RPMI7951 (cell line): ENCODE measurements around the gene RNPEPL1. TPM values are rescaled to one million over a fixed set of nuclear protein-coding genes. Genes with fewer than 3 reads are reported as not detected.
"Not testable (repeated sequence)": the region's sequence is repeated elsewhere in the genome, so short reads cannot be mapped to it uniquely, and the experiment has no call there.

ENCODE experiments used
- DNase-seq: peaks from one replicate; pipeline ENCODE4 v3.0.0-alpha.2; 2012; ENCODE audit warnings: low read depth
- total RNA-seq: library from RNA; depleted of rRNA; stranded (reverse); fragments of >200 nt; shearing (Covaris generic); gene quantifications from 2 replicates; pipeline ENCODE4 v1.2.3, GENCODE V29; 2014

The RNPEPL1 gene
- total RNA-seq, 1 experiment from 2014 or later, result 15.4 TPM

DNA sequence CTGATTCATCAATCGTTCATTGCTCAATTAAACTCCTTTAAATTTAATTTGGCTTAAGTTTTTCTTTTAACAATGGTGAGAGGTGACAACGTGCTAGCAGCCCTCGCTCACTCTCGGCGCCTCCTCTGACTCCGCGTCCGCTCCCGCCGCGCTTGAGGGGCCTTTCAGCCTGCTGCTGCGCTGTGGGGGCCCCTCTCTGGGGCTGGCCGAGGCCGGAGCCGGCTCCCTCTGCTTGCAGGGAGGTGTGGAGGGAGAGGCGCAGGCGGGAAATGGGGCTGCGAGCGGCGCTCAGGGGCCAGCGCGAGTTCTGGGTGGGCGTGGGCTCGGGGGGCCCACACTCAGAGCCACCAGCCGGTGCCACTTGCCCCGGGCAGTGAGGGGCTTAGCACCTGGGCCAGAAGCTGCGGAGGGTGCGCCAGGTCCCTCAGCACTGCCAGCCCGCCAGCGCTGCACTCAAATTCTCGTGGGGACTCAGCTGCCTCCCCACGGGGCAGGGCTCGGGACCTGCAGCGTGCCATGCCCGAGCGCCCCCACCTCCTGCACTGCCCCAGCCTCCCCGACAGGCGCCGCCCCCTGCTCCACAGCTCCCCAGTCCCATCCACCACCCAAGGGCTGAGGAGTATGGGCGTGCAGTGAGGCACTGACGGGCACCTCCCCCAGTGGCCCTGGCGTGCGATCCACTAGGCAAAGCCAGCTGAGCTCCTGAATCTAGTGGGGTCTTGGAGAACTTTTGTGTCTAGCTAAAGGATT lies 30.1 kb upstream of the RNPEPL1 start:
- no peak for DNase-seq

DNA sequence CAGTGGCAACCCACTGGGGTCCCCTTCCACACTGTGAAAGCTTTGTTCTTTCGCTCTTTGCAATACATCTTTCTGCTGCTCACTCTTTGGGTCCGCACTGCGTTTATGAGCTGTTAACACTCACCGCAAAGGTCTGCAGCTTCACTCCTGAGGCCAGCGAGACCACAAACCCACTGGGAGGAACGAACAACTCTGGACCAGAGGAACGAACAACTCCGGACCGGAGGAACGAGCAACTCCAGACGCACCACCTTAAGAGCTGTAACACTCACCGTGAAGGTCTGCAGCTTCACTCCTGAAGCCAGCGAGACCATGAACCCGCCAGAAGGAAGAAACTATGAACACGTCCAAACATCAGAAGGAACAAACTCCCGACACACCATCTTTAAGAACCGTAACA lies 29.2 kb upstream of the RNPEPL1 start:
- DNase-seq, result not testable (repeated sequence)

DNA sequence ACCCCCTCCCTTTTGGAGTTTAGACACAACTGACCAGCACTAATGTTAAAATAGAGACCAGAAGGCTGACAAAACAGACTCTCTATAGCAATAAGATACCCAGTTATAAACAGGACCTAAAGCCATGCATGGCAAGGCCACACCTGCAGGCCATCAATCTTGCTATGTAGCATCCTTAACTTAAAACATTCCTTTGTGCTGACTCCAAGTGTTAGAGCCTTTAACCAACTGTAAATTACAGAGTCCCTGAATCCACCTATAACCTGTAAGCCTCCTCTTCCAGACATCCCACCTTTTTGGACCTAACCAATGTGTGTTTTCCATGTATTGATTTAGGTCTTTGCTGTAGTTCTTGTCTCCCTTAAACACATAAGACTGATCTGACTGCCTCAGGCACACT lies 28.4 kb upstream of the RNPEPL1 start:
- no peak for DNase-seq

DNA sequence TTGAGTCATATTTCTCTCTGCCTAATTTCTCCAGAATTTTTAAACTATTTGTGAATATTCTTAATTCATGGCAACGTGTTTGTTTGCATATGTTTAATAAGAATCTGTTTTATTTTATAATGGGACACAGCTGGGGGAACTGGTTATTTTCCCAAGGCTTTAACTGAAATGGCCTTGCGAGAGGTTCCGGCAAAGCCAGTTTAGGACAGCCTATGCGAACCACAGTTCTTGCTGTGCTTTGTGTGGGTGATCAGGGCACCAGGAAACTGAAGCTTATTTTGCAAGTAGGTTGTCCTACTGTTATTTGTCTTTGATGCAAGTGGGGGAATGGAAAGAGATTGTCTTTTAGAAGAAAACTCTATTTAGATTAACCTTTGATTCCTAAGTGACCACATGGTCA lies 17.0 kb upstream of the RNPEPL1 start:
- DNase-seq, result no peak

DNA sequence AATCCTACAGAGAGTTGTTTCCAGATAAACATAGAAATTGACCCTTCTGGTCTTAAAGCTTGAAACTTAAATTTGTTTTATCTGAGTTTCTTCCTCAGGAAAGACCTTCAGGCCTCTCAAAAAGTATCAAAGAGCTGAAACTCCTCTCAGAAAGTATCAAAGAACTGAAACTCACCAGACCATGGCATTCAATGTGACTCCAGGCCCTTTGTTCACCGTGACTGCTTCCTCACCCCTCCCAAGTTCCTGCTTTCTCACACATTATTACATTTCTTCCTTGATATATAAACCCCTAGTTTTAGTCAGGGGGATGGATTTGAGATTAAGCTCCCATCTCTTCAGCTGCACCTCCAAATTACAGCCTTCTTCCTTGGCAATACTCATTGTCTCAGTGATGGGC lies 16.5 kb upstream of the RNPEPL1 start:
- no peak for DNase-seq

DNA sequence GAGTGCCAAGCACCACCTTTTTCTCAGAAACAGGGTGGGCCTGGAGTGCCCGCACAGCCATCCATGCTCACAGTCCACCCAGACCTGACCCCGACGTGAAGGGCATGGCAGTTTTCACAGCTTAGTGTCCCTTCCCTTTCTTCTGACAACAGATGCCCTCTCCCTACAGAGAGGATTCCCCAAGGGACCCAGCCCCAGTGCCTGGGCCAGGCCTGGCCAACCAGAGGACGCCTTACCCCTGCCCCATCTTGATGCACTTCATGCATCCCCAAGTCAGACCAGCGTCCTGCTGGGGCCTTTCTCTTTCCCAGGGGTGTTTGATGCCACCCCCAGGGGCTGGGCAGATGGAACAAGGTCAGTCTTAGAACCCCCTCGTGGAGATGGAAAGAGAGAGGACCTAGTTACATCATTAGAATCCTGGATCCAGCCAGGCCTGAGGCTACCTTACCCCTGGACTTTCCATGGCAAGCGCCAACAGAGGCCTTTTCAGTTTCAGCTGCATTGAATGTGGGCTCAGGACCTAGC lies 14.3 kb upstream of the RNPEPL1 start:
- no peak for DNase-seq

DNA sequence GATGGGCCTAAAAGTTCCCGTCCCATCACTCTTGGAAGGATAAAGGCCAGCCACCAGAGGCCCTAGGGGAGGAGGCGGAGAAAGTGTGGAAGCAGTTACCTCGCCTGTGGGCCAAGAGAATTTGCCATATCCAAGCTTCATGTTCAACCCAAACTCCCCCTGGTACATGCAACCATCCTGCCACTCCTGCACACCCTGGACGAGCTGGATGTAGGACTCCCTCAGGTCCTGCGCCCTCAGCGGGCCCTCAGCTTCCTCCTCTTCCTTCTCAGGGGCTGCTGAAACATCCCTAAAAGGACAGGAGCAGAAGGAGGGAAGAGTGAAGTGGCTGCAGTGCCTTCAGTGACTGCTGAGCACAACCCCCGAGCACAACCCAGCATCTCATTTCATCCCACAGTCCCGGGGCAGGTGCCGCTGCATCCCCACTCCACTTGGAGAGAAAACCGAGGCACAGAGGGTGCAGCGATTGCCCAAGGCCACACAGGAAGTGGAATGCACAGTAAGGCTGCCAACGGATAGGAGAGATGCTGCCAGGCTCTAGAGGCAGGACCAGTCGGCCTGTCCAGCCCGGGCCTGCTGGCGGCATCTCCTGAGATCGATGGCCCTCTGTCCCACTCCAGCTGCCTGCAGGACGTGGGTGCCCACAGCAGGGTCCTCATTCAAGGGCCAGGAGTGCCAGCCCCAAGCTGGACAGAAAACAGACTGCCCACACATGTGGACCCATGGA lies 13.4 kb upstream of the RNPEPL1 start:
- DNase-seq, result no peak

DNA sequence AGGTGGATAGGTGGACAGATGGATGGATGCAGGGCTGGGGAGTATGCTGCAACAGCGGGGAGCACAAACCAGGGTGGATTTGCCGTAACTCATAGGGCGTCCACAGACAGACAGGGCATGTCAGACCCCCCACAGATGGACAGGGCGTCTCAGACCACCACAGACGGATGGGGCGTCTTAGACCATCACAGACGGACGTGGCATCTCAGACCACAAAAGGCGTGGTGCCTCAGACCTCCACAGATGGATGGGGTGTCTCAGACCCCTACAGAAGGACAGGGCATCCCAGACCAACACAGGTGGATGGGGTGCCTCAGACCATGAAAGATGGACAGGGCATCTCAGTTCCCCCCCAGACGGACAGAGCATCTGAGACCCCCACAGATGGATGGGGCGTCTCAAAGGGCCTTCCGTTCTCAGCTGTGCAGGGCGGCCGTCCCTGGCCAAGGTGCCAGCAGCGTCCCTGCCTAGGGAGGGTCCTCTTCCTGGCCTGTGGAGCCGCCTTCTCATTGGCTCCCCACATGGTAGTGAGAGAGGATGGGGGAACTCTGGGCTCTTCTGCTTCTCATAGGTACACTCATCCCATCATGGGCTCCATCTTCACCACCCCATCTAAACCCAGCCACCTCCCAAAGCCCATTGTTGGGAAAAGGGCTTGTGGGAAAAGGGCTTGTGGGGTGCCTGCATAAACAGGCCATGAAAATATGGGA lies 12.6 kb upstream of the RNPEPL1 start:
- DNase-seq, result no peak

DNA sequence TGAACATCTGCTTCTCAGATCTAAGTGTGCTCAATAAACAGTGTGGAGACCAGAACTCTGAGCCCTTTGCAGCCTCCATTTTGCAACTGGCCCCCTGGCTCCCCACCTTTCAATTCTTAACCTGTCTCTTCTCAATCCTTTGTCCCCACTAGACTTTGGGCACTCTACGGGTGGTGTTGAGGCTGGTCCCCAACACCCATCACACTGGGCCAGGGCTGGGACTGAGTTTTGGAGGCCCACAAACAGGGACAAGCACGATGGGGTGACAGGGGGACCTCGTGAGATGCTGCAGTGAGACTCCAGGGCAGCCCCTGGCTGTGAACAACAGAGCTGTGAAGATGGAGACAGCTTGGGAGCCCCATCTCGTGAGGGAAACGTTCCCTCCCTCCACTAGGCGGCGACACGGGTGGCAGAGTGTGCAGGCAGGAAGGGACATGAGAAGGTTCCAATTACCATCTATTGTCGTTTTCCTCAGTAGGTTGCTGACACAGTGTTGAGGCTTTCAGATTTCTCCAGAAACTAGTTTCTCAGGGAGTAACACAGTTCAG lies 11.7 kb upstream of the RNPEPL1 start:
- DNase-seq, result peak; percentile 26

DNA sequence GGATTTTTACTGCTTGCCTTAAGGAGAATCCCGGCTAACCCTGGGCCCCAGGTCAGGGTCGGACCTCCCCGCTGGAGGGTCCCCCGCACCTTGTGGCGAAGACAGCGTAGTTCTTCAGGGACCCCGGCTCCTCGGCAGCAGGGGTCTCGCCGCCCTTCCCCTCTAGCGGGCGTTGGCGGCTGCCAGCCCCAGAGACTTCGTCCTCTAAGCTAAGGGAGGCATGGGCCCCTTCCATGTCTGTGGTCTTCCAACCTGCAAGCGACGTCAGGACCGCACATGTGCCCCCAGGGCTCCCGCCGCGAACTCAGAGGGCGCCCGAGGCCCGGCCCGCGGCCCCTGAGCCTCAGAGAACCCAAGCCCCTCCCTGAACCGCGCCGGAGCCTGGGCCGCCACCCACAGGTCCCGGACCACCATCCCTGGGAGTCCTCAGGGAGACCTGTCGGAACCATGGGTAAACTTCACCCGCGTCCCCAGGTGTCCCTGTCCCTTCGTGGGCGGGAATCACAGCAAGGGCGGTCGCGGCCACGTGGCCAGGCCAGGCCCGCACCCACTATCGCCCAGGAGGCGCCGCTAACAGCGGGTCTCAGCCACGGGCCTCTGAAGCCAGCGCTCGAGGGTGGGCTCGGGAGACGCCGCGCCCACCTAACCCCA lies 11.1 kb upstream of the RNPEPL1 start:
- no peak for DNase-seq

DNA sequence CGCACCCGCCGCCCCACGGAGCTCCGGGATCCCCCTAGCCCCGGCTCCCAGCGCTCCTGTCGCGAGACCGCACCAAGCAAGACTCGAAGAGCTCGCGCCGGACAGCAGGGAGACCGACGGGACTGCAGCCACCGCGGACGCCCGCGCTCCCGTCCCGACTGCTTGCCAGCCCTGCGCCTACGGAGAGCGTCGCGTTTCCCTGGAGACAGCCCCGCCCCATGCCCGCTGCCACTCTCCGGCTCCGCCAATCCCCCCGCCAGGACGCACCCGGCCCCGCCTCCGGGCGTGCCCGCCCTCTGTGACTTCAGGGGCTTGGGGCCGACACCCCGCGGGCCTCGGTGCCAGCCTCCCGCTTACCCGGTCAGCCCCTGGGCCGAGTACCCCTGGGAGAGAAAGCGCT lies 10.5 kb upstream of the RNPEPL1 start, which contains the start of gene ANKMY1:
Gene ANKMY1 (minus strand): TSS at position 181 of the 400 bp plus-strand sequence. CDS start 653 bp downstream, outside the sequence.
- DNase-seq, result peak; percentile 39

DNA sequence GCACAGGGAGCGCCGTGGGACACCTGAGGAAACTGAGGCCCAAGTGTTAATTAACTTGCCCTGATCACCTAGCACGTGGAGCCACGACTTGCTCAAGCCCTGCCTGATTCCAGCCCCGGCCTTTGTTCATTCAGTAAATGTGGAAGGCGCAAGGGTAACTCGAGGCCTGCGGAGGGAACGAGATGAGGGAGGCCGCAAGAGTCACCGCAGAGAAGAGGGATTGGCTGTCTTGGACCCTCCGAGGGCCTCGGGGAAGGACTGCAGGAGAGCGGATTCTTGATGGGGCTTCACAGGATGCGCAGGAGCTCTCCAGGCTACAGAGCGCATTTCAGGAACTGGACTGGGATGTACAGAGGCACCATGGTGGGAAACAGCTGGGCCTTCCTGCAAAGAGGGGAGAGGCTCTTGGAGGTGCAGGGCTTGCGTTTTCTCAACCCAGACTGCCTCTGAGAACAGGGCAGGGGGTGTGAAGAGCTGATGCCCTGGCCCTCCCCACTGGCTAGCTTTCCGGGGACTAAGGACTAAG lies 10.0 kb upstream of the RNPEPL1 start:
- DNase-seq, result no peak

DNA sequence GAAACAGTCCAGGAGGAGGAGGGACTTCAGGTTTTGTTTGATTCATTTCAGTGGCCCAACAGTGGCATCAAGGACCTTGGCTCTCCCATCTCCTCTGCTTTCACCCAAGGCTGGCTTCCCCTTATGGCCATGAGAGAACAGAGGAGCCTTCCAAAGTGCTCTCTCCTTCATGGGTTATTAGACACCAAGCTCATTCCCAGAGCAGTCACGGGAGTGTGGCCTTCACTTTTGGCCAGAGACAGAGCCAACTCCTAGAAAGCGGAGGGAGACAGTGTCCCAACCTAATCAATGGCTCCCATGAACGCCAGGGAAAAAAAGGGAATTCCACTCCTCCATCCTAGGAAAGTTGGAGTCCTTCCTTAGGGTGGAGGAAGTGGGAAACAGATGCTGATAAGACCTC lies 9.0 kb upstream of the RNPEPL1 start:
- DNase-seq, result no peak

DNA sequence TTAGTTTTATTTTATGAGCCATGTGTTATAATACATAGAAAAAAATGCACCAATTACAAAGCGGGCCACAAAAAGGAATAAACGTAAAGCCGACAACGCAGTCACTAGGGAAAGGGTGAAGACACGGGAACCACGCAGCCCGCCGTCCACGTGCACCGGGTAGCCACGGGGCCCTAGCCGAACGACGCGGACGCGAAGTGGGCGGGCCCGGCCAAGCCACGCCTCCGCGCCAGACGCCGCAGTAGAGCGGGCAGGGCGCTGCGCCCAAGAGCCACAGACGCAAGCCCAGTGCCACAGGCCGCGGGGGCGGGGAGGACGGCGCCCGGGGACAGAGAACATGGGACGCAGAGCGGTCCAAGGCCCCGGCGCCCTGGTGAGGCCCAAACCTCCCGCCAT lies 8.2 kb upstream of the RNPEPL1 start, which contains the start of gene DUSP28:
Gene DUSP28 (plus strand): TSS at position 274 of the 396 bp plus-strand sequence. CDS start 328 bp downstream, outside the sequence.
- DNase-seq, result peak; percentile 86

DNA sequence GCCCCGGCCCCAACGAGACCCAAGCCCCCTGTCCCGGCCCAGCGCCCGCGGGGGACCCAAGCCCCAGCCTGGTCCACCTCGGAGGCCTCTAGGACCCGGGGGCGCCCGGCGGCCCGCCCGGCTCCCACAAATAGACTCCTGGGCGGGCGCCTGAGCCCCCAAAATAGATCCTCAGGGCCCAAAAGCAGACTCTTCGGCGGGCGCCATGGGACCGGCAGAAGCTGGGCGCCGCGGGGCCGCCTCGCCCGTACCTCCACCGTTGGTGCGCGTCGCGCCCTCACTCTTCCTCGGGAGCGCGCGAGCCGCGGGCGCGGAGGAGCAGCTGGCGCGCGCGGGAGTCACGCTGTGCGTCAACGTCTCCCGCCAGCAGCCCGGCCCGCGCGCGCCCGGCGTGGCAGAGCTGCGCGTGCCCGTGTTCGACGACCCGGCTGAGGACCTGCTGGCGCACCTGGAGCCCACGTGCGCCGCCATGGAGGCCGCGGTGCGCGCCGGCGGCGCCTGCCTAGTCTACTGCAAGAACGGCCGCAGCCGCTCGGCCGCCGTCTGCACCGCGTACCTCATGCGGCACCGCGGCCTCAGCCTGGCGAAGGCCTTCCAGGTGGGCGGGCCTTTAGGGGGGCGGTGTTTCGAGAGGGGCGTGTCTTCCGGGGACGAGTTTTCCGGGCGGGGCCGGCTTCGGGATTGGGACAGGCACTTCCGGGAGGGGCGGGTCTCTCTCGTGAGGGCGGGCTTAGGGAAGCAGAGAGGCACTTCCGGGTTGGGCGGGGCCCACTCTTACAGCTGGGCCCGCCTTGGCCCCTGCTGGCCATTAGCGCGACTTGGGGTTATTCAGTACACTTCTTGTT lies 7.6 kb upstream of the RNPEPL1 start:
- DNase-seq, result peak; percentile 97

DNA sequence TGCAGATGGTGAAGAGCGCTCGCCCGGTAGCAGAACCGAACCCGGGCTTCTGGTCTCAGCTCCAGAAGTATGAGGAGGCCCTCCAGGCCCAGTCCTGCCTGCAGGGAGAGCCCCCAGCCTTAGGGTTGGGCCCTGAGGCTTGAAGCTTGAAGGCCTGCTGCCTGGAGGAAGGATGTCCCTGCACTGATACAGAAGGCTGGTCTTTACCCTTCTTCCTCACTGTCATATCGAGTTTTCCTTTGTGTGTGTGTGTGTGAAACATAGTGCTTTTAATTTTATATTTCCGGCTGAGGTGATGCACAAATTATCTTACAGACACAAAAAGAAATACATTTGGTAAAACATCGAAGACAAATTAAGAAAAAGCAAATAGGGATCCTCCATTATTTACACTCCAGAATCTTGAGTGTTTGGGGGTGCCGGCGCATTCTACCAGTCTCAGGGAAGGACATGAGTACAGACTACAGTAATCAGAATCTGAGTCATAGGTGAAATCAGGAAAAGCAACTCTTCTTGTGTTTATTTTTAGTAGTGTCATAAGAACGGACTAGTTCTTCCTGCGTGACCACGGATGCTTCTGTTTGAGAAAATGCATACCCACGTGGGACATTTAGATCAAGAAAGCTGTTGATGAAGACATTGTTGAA lies 6.8 kb upstream of the RNPEPL1 start:
- DNase-seq, result peak; percentile 76

DNA sequence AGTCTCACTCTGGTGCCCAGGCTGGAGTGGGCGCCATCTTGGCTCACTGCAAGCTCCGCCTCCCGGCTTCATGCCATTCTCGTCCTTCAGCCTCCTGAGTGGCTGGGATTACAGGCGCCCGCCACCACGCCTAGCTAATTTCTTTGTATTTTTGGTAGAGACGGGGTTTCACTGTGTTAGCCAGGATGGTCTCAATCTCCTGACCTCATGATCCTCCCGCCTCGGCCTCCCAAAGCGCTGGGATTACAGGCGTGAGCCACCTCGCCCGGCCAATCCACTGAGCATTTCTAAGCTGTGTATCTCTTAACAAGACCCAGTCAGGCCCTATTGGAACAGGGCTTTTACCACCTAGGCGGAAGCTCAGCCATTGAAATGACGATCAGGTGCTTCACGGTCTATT lies 5.1 kb upstream of the RNPEPL1 start:
- DNase-seq, result not testable (repeated sequence)

DNA sequence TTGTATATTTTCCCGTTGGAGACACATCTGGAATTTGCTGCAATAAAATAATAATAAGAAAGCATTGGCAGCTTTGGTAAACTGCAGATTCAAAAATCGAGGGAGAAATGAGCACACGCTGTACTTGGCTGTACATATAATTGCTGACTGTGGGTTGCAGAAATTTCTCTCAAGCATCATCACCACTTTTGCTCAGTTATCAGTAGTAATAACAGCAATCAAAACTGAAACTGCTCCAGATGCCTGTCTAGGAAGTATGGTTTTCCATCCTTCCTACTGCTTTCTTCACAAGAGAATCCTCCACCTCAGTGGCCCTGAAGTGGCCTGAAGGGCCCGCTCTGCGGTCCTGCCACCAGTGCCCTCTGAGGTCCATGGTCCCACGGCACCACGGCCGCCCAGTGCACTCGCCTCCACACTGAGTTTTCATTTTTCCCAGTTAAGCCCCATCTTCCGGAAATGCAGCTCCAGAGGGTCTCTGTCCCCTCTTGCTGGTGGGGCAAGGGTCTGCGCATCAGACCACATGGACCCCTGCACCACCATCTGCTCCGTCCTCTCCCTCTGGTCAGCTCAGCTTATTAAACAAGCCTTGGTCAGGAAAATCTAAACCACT lies 4.2 kb upstream of the RNPEPL1 start:
- no peak for DNase-seq
